ENCODE measurements around the gene MYO1F. TPM values are rescaled to one million over a fixed set of nuclear protein-coding genes. Genes with fewer than 3 reads are reported as not detected.

MYO1F gene
- total RNA-seq, 1 donor from 2014 or later = 0.10 TPM

DNA sequence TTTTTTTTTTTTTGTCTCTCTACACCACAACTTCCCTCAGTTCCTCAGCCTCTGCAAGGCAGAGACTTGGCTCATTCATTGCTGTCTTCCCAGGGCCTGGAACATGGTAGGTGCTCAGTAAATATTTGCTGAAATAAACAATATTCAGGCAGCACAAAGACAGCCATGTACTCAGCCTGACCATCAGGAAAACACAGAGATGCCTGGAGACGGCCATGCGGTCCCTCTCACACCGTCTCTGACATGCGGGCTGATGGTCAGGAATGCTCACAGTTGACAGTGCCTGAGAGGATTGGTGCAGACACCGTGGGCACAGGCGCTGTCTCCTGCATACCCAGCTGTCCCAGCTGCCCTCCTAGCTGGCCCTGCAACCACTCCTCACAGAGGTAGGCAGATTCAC is 75.7 kb downstream of the MYO1F start:
- no peak overlapping the region for H3K4me3 Mint-ChIP-seq (ENCODE audit: unreplicated experiment)
- H3K27ac Mint-ChIP-seq (ENCODE audit: unreplicated experiment) = no peak overlapping the region
- H3K27me3 Mint-ChIP-seq (ENCODE audit: unreplicated experiment) = peaks cover 7% of the 10 kb centered on the region
- no peak for TF ChIP-seq CTCF (IDR thresholded peaks at IDR 0.05; ENCODE audit: partially characterized antibody, unreplicated experiment)
- no peak for DNase-seq
- peaks cover 3% of the 10 kb centered on the region for H3K4me1 Mint-ChIP-seq (ENCODE audit: low read depth, unreplicated experiment)
- peaks cover 1% of the 10 kb centered on the region for H3K9me3 Mint-ChIP-seq (ENCODE audit: unreplicated experiment)
- H3K36me3 Mint-ChIP-seq (ENCODE audit: unreplicated experiment) = no peaks in the 10 kb centered on the region

DNA sequence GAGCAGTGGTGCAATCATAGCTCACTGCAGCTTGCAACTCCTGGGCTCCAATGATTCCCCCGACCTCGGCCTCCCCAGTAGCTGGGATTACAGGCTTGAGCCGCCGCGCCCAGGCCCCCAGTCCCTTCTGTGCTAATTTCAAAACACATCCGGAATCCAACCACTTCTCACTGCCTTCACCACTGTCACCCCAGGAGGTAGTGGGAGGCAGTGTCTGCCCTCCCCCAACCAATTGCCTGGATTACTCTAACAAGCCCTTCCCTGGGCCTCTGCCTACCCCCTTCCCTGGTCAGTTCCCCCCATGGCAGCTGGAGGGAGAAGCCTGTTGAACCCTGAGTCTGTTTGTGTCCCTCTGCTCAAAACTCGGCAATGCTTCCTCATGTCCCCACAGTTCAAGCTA is 77.1 kb downstream of the MYO1F start:
- Mint-ChIP-seq H3K36me3 (ENCODE audit: unreplicated experiment) (no peaks in the 10 kb centered on the region), H3K4me3 (ENCODE audit: unreplicated experiment) (no peak overlapping the region), H3K9me3 (ENCODE audit: unreplicated experiment) (peaks cover 1% of the 10 kb centered on the region), H3K27me3 (ENCODE audit: unreplicated experiment) (peaks cover 6% of the 10 kb centered on the region), H3K4me1 (ENCODE audit: low read depth, unreplicated experiment) (no peaks in the 10 kb centered on the region), H3K27ac (ENCODE audit: unreplicated experiment) (no peak overlapping the region)
- DNase-seq = no peak
- TF ChIP-seq CTCF (IDR thresholded peaks at IDR 0.05; ENCODE audit: partially characterized antibody, unreplicated experiment) = no peak

DNA sequence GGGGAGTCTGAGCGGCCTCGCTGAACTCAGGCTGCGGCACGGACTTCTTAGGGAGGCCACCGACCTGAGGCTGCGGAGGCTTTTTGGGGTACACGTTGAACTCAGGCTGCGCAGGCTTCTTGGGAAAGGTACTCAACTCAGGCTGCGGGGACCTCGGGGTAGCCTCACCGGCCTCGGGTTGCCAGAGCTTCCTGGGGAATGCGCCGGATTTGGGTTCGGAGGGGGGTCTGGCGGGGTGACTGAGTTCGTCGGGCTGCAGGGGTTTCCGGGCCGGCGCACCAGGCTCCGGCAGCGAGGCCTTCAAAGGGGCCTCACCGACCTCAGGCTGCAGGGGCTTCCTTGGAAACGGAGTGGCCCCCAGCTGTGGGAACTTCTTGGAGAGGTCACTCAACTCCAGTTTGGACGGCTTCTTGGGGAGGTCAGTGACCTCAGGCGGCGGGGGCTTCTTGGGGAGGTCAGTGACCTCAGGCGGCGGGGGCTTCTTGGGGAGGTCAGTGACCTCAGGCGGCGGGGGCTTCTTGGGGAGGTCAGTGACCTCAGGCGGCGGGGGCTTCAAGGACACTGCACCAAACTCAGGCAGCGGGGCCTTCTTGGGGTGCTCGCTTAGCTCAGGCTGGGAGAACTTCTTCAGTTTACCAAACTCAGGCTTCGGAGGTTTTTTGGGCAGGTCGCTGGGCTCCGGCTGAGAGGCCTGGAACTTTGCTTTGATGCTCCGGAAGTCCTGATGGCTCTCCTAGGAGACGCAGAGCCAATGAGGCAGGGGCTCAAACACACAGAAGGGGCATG is 78.0 kb downstream of the MYO1F start:
- no peak for TF ChIP-seq CTCF (IDR thresholded peaks at IDR 0.05; ENCODE audit: partially characterized antibody, unreplicated experiment)
- Mint-ChIP-seq H3K36me3 (ENCODE audit: unreplicated experiment) (no peaks in the 10 kb centered on the region), H3K9me3 (ENCODE audit: unreplicated experiment) (peaks cover 1% of the 10 kb centered on the region), H3K4me1 (ENCODE audit: low read depth, unreplicated experiment) (no peaks in the 10 kb centered on the region), H3K27ac (ENCODE audit: unreplicated experiment) (no peak overlapping the region), H3K4me3 (ENCODE audit: unreplicated experiment) (no peak overlapping the region), H3K27me3 (ENCODE audit: unreplicated experiment) (peaks cover 4% of the 10 kb centered on the region)
- DNase-seq = no peak

DNA sequence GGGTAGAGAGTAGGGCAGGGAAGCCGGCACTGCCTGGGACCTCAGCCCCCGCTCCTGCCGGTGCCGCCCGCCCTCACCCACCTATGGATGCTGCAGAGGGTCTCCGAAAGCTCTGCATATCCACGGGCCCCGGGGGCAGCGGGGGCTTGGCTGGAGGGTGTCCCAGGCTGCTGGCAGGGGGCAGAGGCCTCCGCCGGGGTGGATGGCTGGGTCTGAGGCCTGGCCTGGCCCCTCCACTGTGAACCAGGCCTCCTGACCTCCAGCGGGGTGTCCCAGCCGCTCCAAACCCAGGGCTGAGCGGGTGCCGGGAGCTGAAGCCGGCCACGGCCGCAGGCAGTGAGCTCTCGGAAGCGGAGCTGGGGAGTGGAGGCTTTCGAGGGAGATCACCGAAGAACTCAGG is 78.9 kb downstream of the MYO1F start:
- TF ChIP-seq CTCF (IDR thresholded peaks at IDR 0.05; ENCODE audit: partially characterized antibody, unreplicated experiment) = no peak
- Mint-ChIP-seq H3K36me3 (ENCODE audit: unreplicated experiment) (no peaks in the 10 kb centered on the region), H3K27ac (ENCODE audit: unreplicated experiment) (no peak overlapping the region), H3K4me3 (ENCODE audit: unreplicated experiment) (no peak overlapping the region), H3K27me3 (ENCODE audit: unreplicated experiment) (peaks cover 4% of the 10 kb centered on the region), H3K4me1 (ENCODE audit: low read depth, unreplicated experiment) (no peaks in the 10 kb centered on the region), H3K9me3 (ENCODE audit: unreplicated experiment) (peaks cover 1% of the 10 kb centered on the region)
- no peak for DNase-seq

DNA sequence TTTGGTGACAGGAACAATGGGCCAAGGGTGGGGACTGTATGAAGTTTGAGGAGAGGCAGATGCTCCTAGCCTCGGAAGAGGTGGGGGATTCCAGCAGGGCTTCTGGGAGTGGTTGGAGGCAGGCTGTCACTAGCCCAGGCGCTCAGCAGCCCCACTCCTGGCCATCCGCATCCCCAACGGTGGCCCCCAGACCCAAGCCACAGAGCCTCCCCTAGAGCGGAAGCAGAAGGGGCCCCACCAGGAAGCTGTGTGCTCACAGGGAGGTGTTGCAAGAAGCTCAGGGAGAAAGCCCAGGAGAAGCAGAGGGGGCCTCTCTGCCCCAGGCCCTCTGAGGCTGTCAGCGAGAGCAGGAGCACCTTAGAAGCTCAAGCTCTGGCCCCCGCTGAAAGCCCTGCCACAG is 83.1 kb downstream of the MYO1F start:
- H3K27ac Mint-ChIP-seq (ENCODE audit: unreplicated experiment) = no peak overlapping the region
- H3K9me3 Mint-ChIP-seq (ENCODE audit: unreplicated experiment) = peaks cover 5% of the 10 kb centered on the region
- peaks cover 5% of the 10 kb centered on the region for H3K27me3 Mint-ChIP-seq (ENCODE audit: unreplicated experiment)
- no peak overlapping the region for H3K4me3 Mint-ChIP-seq (ENCODE audit: unreplicated experiment)
- no peak for DNase-seq
- H3K4me1 Mint-ChIP-seq (ENCODE audit: low read depth, unreplicated experiment) = no peaks in the 10 kb centered on the region
- no peaks in the 10 kb centered on the region for H3K36me3 Mint-ChIP-seq (ENCODE audit: unreplicated experiment)
- TF ChIP-seq CTCF (IDR thresholded peaks at IDR 0.05; ENCODE audit: partially characterized antibody, unreplicated experiment) = no peak
